Keratinocyte (primary cell): ENCODE measurements around the gene DIPK1A.

Experiments
- EZH2 ChIP-seq: IDR thresholded peaks from one replicate; pipeline ENCODE4 v1.6.1; 2012; ENCODE audit warnings: inconsistent platforms, mild to moderate bottlenecking, low read length, moderate library complexity
- TF ChIP-seq, protein P1 (sequence below), 3 experiments: IDR thresholded peaks in 1 of 3; conservative IDR thresholded peaks in 1 of 3; optimal IDR thresholded peaks in 1 of 3; 2 replicates in 2 of 3; 3 replicates in 1 of 3; pipeline versions ENCODE3 to v1.5.1; 2011; ENCODE audit warnings: low read length in 3 of 3, mild to moderate bottlenecking in 3 of 3, moderate library complexity in 2 of 3, control low read depth in 1 of 3, inconsistent platforms in 1 of 3; ENCODE audit not compliant: insufficient read depth in 2 of 3; ENCODE audit errors: extremely low read depth in 1 of 3

DNA sequence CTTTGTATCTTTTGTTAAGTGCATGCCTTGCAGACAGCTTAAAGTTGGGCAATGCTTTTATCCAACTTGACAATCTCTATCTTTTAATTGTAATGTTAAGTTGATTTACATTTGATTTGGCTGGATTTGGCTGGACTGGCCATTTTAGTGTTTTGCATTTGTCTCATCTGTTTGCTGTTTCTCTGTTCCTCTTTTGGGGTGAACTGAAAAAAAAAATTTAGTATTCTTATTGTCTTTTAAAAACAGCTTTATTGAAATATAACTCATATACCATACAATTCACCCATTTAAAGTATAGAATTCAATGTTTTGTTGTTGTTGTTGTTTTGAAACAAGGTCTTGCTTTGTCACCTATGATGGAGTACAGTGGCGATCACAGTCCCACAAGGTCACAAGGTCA, 34.4 kb downstream of the DIPK1A start:
- TF ChIP-seq, protein P1, sequence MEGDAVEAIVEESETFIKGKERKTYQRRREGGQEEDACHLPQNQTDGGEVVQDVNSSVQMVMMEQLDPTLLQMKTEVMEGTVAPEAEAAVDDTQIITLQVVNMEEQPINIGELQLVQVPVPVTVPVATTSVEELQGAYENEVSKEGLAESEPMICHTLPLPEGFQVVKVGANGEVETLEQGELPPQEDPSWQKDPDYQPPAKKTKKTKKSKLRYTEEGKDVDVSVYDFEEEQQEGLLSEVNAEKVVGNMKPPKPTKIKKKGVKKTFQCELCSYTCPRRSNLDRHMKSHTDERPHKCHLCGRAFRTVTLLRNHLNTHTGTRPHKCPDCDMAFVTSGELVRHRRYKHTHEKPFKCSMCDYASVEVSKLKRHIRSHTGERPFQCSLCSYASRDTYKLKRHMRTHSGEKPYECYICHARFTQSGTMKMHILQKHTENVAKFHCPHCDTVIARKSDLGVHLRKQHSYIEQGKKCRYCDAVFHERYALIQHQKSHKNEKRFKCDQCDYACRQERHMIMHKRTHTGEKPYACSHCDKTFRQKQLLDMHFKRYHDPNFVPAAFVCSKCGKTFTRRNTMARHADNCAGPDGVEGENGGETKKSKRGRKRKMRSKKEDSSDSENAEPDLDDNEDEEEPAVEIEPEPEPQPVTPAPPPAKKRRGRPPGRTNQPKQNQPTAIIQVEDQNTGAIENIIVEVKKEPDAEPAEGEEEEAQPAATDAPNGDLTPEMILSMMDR (optimal IDR thresholded peaks at IDR 0.05 in 1 of 3, IDR thresholded peaks at IDR 0.05 in 1 of 3, conservative IDR thresholded peaks at IDR 0.05 in 1 of 3; ENCODE audit: extremely low read depth in 1 of 3, insufficient read depth in 2 of 3, low read length in 3 of 3): no peak
- TF ChIP-seq EZH2: no peak
